ENCODE results near the gene KIAA1328. TPM values are rescaled to one million over a fixed set of nuclear protein-coding genes. Genes with fewer than 3 reads are reported as not detected.

The KIAA1328 gene
- total RNA-seq, 1 donor from 2014 or later, result 5.8 TPM

- no peak for TF ChIP-seq CTCF (IDR thresholded peaks at IDR 0.05; ENCODE audit: insufficient read depth, low read length, poor library complexity, severe bottlenecking)
- no peaks in the 10 kb centered on the region for H3K36me3 ChIP-seq (ENCODE audit: control insufficient read depth, insufficient read depth, low read length)
- DNase-seq (ENCODE audit: low read depth), result no peak
- H3K4me3 ChIP-seq (ENCODE audit: low read depth, low read length), result no peak overlapping the region
- H3K27me3 ChIP-seq (ENCODE audit: control insufficient read depth, insufficient read depth, low read length), result peaks cover 7% of the 10 kb centered on the region
Observed at GRCh38 chr18:37242826-37243560, 414.1 kb downstream of the KIAA1328 start.

- TF ChIP-seq CTCF (IDR thresholded peaks at IDR 0.05; ENCODE audit: insufficient read depth, low read length, poor library complexity, severe bottlenecking), result no peak
- no peak overlapping the region for H3K4me3 ChIP-seq (ENCODE audit: low read depth, low read length)
Observed at GRCh38 chr18:37243741-37244140, 414.8 kb downstream of the KIAA1328 start.

GRCh38 chr18:37244618-37245017 lies 415.7 kb downstream of the KIAA1328 start:
- TF ChIP-seq CTCF (IDR thresholded peaks at IDR 0.05; ENCODE audit: insufficient read depth, low read length, poor library complexity, severe bottlenecking), result no peak
- no peak for DNase-seq (ENCODE audit: low read depth)
- H3K27me3 ChIP-seq (ENCODE audit: control insufficient read depth, insufficient read depth, low read length), result peaks cover 7% of the 10 kb centered on the region
- no peak overlapping the region for H3K4me3 ChIP-seq (ENCODE audit: low read depth, low read length)
- no peaks in the 10 kb centered on the region for H3K36me3 ChIP-seq (ENCODE audit: control insufficient read depth, insufficient read depth, low read length)

More at GRCh38 chr18:37243741-37244140, 414.8 kb downstream of the KIAA1328 start:
- no peak for DNase-seq (ENCODE audit: low read depth)
- peaks cover 7% of the 10 kb centered on the region for H3K27me3 ChIP-seq (ENCODE audit: control insufficient read depth, insufficient read depth, low read length)
- no peaks in the 10 kb centered on the region for H3K36me3 ChIP-seq (ENCODE audit: control insufficient read depth, insufficient read depth, low read length)

- Histone ChIP-seq H3K4me3 (ENCODE audit: low read depth, low read length) (no peak overlapping the region), H3K36me3 (ENCODE audit: control insufficient read depth, insufficient read depth, low read length) (no peaks in the 10 kb centered on the region), H3K27me3 (ENCODE audit: control insufficient read depth, insufficient read depth, low read length) (peaks cover 5% of the 10 kb centered on the region)
- no peak for TF ChIP-seq CTCF (IDR thresholded peaks at IDR 0.05; ENCODE audit: insufficient read depth, low read length, poor library complexity, severe bottlenecking)
- DNase-seq (ENCODE audit: low read depth), result no peak
Observed at GRCh38 chr18:37246779-37247340, 417.9 kb downstream of the KIAA1328 start.

GRCh38 chr18:37247497-37248161 lies 418.7 kb downstream of the KIAA1328 start:
- TF ChIP-seq CTCF (IDR thresholded peaks at IDR 0.05; ENCODE audit: insufficient read depth, low read length, poor library complexity, severe bottlenecking), result no peak
- no peaks in the 10 kb centered on the region for H3K27me3 ChIP-seq (ENCODE audit: control insufficient read depth, insufficient read depth, low read length)
- H3K4me3 ChIP-seq (ENCODE audit: low read depth, low read length), result no peak overlapping the region
- no peaks in the 10 kb centered on the region for H3K36me3 ChIP-seq (ENCODE audit: control insufficient read depth, insufficient read depth, low read length)
- DNase-seq (ENCODE audit: low read depth), result no peak

All from kidney epithelial cell (primary cell).